GM18508 (cell line): ENCODE results near the gene UVSSA.
"Not testable (repeated sequence)": the region's sequence is repeated elsewhere in the genome, so short reads cannot be mapped to it uniquely, and the experiment has no call there.

ENCODE experiments used
- ATAC-seq: cut with Tn5 transposase; IDR thresholded peaks from one replicate; pipeline ENCODE4 v1.9.1; 2021; ENCODE audit warnings: moderate number of reproducible peaks; ENCODE audit not compliant: insufficient read depth, unreplicated experiment

UVSSA gene

GRCh38 chr4:1315836-1316536, 31.0 kb upstream of the UVSSA start:
- no peak for ATAC-seq

GRCh38 chr4:1316537-1317168, 30.4 kb upstream of the UVSSA start:
- no peak for ATAC-seq

- ATAC-seq, result no peak
These were observed 29.6 kb upstream of the UVSSA start for GRCh38 chr4:1317177-1318045.

DNA sequence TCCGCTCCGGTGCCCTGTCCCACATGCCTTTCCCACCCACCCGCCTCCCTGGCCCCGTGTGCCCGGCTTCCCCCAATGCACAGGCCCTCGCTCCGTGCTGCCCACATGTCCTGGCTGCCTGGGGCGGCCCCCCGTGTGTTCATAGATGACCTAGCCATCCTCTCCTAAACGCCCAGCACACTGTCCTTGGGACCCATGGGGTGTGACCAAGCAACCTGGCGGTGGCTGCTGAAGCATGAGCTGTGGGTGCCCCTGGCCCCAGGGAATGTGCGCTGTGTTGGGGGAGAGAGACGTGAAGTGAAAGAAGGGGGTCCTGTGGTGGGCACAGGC, 29.0 kb upstream of the UVSSA start:
- no peak for ATAC-seq

GRCh38 chr4:1318488-1319213, 28.4 kb upstream of the UVSSA start:
- ATAC-seq, result no peak

DNA sequence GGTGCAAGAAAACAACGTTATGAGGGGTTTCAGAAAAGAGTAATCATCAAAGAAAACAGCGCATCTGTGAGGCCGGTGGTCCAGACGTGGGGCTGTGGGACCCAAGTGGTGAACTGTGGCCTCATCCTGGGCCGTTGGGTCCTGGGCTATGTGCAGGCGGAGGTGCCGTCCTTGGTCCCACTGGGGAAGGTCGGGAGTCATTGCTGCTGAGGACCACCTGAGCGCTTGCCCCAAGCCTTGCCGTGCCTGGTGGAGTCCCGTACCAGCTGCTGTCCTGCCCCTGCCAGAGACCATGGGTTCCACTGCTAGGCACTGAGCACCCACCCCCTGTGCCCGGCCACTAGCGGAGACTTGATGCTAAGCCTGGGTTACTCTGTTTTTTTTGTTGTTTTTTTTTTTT, 25.5 kb upstream of the UVSSA start:
- ATAC-seq, result no peak

- ATAC-seq, result no peak
These were observed 24.9 kb upstream of the UVSSA start for GRCh38 chr4:1321946-1322650.

DNA sequence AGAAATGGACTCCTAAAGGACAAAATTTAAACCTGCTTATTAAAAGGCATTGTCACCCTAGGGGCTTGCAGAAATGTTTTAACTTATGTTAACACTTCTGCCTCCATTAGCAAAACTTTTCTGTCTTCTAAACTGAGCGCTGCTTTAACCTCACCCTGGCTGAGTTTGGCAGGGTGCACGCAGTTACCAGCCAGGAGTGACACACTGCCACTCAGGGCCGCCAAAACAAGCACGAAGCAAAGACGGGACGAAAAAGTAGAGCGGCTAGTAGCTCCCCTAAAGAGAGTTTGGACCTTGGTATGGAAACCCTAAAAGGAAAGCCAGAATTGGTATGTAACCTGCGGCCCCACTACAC, 23.8 kb upstream of the UVSSA start:
- ATAC-seq, result no peak

- no peak for ATAC-seq
These were observed 23.2 kb upstream of the UVSSA start for GRCh38 chr4:1323635-1324442.

DNA sequence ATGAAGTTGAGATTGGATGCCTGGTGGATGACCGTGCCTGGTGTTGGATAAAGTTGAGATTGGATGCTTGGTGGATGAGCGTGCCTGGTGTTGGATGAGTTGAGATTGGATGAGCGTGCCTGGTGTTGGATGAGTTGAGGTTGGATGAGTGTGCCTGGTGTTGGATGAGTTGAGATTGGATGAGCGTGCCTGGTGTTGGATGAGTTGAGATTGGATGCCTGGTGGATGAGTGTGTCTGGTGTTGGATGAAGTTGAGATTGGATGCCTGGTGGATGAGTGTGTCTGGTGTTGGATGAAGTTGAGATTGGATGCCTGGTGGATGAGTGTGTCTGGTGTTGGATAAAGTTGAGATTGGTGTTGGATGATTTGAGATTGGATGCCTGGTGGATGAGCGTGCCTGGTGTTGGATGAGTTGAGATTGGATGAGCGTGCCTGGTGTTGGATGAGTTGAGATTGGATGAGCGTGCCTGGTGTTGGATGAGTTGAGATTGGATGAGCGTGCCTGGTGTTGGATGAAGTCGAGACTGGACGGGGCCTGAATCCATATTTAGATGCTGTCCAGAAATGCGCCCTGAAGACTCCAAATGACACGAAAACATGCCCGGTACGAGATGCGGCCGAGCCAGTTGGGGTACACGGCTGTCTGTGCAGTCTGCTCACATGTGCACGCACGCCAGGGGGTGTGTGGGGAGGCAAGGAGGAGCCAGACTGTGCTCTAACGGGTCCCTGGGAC, 22.4 kb upstream of the UVSSA start:
- not testable (repeated sequence) for ATAC-seq

DNA sequence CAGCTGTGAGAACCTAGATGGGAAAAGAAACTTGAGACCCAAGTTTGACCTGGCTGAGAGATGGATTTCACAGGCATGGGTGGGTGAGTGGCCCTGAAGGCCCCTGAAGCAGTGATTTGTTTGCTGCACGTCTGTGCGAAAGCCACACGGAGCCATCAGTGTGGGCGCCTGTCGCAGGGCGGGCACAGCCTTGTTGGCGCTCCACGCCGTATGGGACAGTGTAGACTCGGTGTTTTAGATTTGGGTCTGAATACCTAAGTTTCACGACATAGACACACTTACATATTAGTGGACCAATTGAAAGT, 21.9 kb upstream of the UVSSA start:
- no peak for ATAC-seq

GRCh38 chr4:1325681-1326635, 21.1 kb upstream of the UVSSA start:
- no peak for ATAC-seq

DNA sequence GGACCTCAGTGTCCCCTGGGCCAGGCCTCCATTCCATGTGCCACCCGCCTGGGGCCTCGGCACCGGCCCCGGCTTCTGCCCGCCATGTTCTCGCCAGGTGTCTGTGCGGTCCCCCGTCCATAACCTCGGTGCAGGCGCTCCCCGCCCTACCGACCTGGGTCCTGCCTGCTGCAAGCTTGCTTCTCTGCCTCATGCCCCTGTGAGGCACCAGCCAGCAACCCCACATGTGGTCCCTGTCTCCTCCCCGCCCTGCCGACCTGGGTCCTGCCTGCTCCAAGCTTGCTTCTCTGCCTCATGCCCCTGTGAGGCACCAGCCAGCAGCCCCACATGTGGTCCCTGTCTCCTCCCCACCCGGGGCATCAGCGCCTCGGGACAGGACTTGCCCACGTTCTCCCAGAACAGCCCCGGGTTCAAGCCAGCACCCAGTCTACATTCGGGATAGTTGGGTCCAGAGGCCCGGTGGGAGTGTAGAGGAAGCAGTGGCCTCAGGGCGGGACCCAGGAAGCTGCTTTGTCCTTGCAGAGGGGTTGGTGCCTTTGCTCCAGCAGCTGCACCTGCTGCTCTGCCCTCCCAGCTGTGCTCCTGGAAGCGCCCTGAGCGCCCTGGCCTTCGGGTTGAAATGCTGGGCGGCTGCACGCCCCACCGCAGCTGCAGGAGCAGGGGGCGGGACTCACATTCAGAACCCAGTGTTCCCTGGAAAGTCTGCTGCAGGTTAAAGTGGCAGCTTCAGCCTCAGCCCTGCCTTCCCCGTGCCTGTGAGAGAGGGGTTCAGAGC, 20.1 kb upstream of the UVSSA start:
- no peak for ATAC-seq

- no peak for ATAC-seq
These were observed 19.3 kb upstream of the UVSSA start for GRCh38 chr4:1327526-1328266.

DNA sequence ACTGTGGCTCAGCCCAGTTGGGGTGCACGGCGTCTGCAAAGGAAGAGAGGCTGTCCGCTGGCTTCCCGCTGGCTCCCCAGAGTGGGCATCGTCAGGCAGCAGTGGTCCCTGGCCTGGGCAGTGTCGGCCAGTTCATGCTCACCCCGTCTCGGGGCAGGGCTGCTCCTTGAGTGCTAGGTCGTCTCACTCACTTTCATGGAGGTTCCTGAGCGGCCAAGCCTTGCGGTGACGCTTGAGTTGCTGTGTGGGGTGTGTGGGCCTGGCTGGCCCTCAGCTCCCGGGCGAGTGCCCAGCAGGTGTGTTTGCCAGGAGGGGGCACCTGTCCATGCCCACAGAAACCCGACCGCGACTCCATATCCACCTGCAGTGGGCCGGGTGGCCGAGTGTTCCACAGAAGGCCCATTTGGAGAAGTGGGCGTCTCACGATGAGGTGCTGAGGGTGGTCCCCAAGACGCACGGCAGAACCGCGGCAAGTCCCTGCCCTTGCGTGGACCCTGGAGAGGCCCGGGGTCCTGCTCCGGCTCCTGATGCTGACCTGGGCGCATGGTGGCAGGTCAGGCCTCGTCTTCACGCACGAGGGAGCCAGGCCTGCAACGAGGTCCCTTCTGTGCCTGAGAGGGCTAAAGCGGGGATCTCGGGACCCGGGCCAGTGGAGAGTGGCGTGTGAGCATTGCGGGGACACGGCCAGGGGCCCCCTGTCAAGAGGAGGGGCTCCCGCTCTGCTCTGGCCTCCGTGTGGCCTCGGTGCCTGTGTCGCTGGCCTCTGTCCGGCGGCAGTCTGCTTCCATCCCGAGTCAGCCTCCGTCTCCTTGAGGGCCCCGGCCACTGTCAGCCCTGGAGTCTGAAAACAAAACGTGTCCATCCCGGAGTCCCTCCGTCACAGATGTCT, 18.5 kb upstream of the UVSSA start:
- ATAC-seq, result no peak
